Esophagus squamous epithelium (tissue), 5 donors: ENCODE data around the gene RREB1. TPM values are rescaled to one million over a fixed set of nuclear protein-coding genes. Genes with fewer than 3 reads are reported as not detected.

Experiments
- DNase-seq: peaks from one replicate; lab custom pipeline; 2025; lab: John Stamatoyannopoulos, UW
- H3K27ac ChIP-seq, 4 donors: fragments of 200-600 bp; sonication (generic); one replicate each; pipeline ENCODE4 v1.5.1; 2016 to 2019; ENCODE audit warnings: mild to moderate bottlenecking in 1 of 4
- H3K27me3 ChIP-seq, 4 donors: fragments of 200-600 bp; sonication (generic); 1 replicate in 3 of 4; 2 replicates in 1 of 4; pipeline versions ENCODE4 v1.5.1 to v1.6.0; 2017 to 2021; ENCODE audit warnings: antibody characterized with exemption in 1 of 4
- H3K36me3 ChIP-seq, 3 donors: fragments of 200-600 bp; sonication (generic); one replicate each; pipeline ENCODE4 v1.5.1; 2016 to 2019
- H3K4me1 ChIP-seq, 3 donors: fragments of 200-600 bp; sonication (generic); one replicate each; pipeline ENCODE4 v1.5.1; 2017 to 2019
- H3K4me3 ChIP-seq, 4 donors: fragments of 200-600 bp; sonication (generic); 1 replicate in 3 of 4; 2 replicates in 1 of 4; pipeline ENCODE4 v1.5.1; 2016 to 2019; ENCODE audit warnings: mild to moderate bottlenecking in 2 of 4, moderate library complexity in 1 of 4
- H3K9me3 ChIP-seq, 3 donors: fragments of 200-600 bp; sonication (generic); one replicate each; pipeline ENCODE4 v1.5.1; 2016 to 2019
- POLR2A ChIP-seq, 4 donors: fragments of 450-650 bp; IDR thresholded peaks; one replicate each; pipeline ENCODE4 v1.6.1; 2017; ENCODE audit warnings: antibody characterized with exemption in 4 of 4, mild to moderate bottlenecking in 4 of 4, moderate library complexity in 3 of 4
- WGBS, 2 donors: methylation state at CpG; one replicate each; pipeline ENCODE4 v1.1.5; 2018; 5-methylcytosine and 5-hydroxymethylcytosine counted together
- intact Hi-C: fragments of 100-400 bp; cut with DNase I; formaldehyde crosslinking; loops from one replicate; pipeline ENCODE4 v1.15.0; 2022
- total RNA-seq, 4 donors: library from RNA; depleted of rRNA; stranded (reverse); fragments of >200 nt; gene quantifications; one replicate each; pipeline ENCODE4 v1.1.0, GENCODE V29; 2016
- TF ChIP-seq, protein P1 (sequence below), 6 experiments: fragments of 450-650 bp in 4 of 6; fragments of 200-600 bp in 2 of 6; sonication (generic) in 2 of 6; IDR thresholded peaks; one replicate each; pipeline ENCODE4 v1.5.1; 2016 to 2019; ENCODE audit warnings: antibody characterized with exemption in 6 of 6, mild to moderate bottlenecking in 4 of 6, moderate library complexity in 4 of 6
- donor health status: DM: yes; HTN: yes; CAD: no.

RREB1 gene
- total RNA-seq, 4 donors from 2014 or later: 41.7 to 79.6 (median 57.5) TPM

DNA sequence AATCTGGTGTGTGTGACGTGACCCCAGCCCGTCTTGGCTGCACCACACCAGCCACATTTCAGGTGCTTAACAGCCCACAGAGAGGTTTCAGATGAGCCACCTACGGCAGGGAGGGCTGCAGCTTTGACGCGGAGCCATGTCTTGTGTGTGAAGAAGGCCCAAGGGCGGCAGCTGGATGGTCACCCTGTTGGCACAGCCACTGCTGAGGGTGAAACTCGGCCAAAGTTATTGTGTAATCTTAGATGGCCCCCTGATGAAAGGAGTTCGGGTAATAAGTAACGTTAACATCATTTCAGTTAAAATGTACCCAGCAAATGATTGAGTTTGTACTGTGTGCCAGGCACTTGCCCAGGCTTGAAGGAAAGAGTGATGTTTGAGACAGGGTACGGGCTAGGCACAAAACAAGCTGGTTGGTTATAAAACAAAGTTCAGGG, 108.1 kb downstream of the RREB1 start:
- Histone ChIP-seq H3K4me1 (peaks cover 35 to 66% (median 58%) of the 10 kb centered on the region in 3 donors), H3K27me3 (no peaks in the 10 kb centered on the region), H3K9me3 (no peaks in the 10 kb centered on the region), H3K36me3 (peaks cover 22 to 84% (median 39%) of the 10 kb centered on the region in 3 donors), H3K27ac (peak overlapping the region; percentile 84 to 91 (median 86)), H3K4me3 (no peak overlapping the region)
- DNase-seq: no peak
- TF ChIP-seq POLR2A (IDR thresholded peaks at IDR 0.05): no peak
- TF ChIP-seq, protein P1, sequence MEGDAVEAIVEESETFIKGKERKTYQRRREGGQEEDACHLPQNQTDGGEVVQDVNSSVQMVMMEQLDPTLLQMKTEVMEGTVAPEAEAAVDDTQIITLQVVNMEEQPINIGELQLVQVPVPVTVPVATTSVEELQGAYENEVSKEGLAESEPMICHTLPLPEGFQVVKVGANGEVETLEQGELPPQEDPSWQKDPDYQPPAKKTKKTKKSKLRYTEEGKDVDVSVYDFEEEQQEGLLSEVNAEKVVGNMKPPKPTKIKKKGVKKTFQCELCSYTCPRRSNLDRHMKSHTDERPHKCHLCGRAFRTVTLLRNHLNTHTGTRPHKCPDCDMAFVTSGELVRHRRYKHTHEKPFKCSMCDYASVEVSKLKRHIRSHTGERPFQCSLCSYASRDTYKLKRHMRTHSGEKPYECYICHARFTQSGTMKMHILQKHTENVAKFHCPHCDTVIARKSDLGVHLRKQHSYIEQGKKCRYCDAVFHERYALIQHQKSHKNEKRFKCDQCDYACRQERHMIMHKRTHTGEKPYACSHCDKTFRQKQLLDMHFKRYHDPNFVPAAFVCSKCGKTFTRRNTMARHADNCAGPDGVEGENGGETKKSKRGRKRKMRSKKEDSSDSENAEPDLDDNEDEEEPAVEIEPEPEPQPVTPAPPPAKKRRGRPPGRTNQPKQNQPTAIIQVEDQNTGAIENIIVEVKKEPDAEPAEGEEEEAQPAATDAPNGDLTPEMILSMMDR (IDR thresholded peaks at IDR 0.05): no peak
- intact Hi-C loops: no loop called here
- WGBS, 2 donors: 38 to 47% methylated on average over 9 to 10 of the region's 10 CpGs

- TF ChIP-seq, protein P1 (IDR thresholded peaks at IDR 0.05): peak in 2 of 6 experiments; percentile 4 to 28
- no peak for TF ChIP-seq POLR2A (IDR thresholded peaks at IDR 0.05)
- no peak overlapping the region for H3K4me3 ChIP-seq
- WGBS, 2 donors: 22 to 55% methylated on average over 11 to 12 of the region's 17 CpGs
- peak overlapping the region; percentile 84 to 91 (median 86) for H3K27ac ChIP-seq
- intact Hi-C loops: no loop called here
- peaks cover 9 to 83% (median 26%) of the 10 kb centered on the region in 3 donors for H3K36me3 ChIP-seq
- no peaks in the 10 kb centered on the region for H3K27me3 ChIP-seq
- DNase-seq: no peak
- H3K4me1 ChIP-seq: peaks cover 35 to 73% (median 60%) of the 10 kb centered on the region in 3 donors
- H3K9me3 ChIP-seq: no peaks in the 10 kb centered on the region
These were observed 109.3 kb downstream of the RREB1 start for GRCh38 chr6:7216941-7217621.

DNA sequence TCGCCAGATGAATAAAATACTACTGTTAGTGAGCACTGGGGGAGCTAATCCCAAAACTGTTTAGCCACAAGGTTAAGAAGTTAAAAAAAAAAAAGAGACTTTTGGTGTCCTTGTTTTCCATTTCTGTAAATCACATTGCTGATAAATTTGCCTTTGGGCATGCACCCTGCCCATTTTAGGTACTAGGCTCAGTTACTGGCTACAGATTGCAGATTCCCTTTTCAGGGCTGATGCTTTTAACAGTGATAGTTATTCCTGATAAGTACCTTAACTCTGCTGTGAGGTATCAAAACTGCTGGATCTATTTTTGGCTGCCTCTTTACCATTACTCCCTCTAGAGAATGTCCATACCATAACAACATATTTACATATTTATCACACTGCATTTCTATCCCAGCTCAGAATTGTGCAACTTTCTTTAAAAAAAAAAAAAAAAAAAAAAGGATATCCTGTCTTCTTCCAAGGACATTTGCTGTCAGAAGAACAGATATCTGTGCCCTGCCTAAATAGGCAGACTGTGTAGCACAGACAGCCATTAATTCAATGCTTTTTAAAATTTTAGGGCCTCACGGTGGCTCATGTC, 110.7 kb downstream of the RREB1 start:
- Histone ChIP-seq H3K4me1 (peaks cover 35 to 73% (median 60%) of the 10 kb centered on the region in 3 donors), H3K4me3 (no peak overlapping the region), H3K27me3 (no peaks in the 10 kb centered on the region), H3K9me3 (no peaks in the 10 kb centered on the region), H3K36me3 (peaks cover 9 to 83% (median 24%) of the 10 kb centered on the region in 3 donors), H3K27ac (peak overlapping the region in 3 of 4 donors; percentile 84 to 91 (median 87))
- DNase-seq: no peak
- no peak for TF ChIP-seq POLR2A (IDR thresholded peaks at IDR 0.05)
- TF ChIP-seq, protein P1 (IDR thresholded peaks at IDR 0.05): no peak
- 64 to 81% methylated on average over 2 of the region's 2 CpGs for WGBS, 2 donors
- intact Hi-C loops: no loop called here

GRCh38 chr6:7219310-7219709, 111.5 kb downstream of the RREB1 start:
- H3K9me3 ChIP-seq: no peaks in the 10 kb centered on the region
- intact Hi-C loops: no loop called here
- peaks cover 9 to 83% (median 17%) of the 10 kb centered on the region in 3 donors for H3K36me3 ChIP-seq
- H3K27me3 ChIP-seq: no peaks in the 10 kb centered on the region
- H3K4me1 ChIP-seq: peaks cover 35 to 73% (median 60%) of the 10 kb centered on the region in 3 donors
- WGBS, 2 donors: 57 to 66% methylated on average over 5 to 6 of the region's 6 CpGs
- no peak for TF ChIP-seq POLR2A (IDR thresholded peaks at IDR 0.05)
- TF ChIP-seq, protein P1 (IDR thresholded peaks at IDR 0.05): no peak
- no peak overlapping the region for H3K4me3 ChIP-seq
- peak overlapping the region; percentile 38 to 91 (median 72) for H3K27ac ChIP-seq
- no peak for DNase-seq

GRCh38 chr6:7222197-7222596, 114.4 kb downstream of the RREB1 start:
- intact Hi-C loops: no loop called here
- Histone ChIP-seq H3K36me3 (peaks cover 13 to 84% (median 18%) of the 10 kb centered on the region in 3 donors), H3K4me1 (peaks cover 24 to 44% (median 38%) of the 10 kb centered on the region in 3 donors), H3K4me3 (no peak overlapping the region), H3K27me3 (no peaks in the 10 kb centered on the region), H3K9me3 (no peaks in the 10 kb centered on the region), H3K27ac (peak overlapping the region in 2 of 4 donors; percentile 3 to 32)
- TF ChIP-seq, protein P1 (IDR thresholded peaks at IDR 0.05): no peak
- TF ChIP-seq POLR2A (IDR thresholded peaks at IDR 0.05): no peak
- no peak for DNase-seq
- WGBS, 2 donors: 87 to 95% methylated on average over 5 of the region's 5 CpGs
